ENCODE measurements around the gene LOC101059915.

Gene LOC101059915

GRCh38 chrX:71667328-71668247 lies at the start of gene LOC101059915:
Gene LOC101059915, plus strand, starts transcription at chrX:71667546.
- DNase-seq (ENCODE audit: low read depth) = no peak
- no peak for TF ChIP-seq CTCF (conservative IDR thresholded peaks at IDR 0.05; ENCODE audit: control insufficient read depth, insufficient read depth, low read depth, low read length)
- no peak within 1 kb of the TSS for H3K4me3 ChIP-seq (ENCODE audit: control insufficient read depth, low read depth, low read length)

- TF ChIP-seq CTCF (conservative IDR thresholded peaks at IDR 0.05; ENCODE audit: control insufficient read depth, insufficient read depth, low read depth, low read length) = no peak
- no peak for DNase-seq (ENCODE audit: low read depth)
- H3K4me3 ChIP-seq (ENCODE audit: control insufficient read depth, low read depth, low read length) = no peak overlapping the region
Observed at GRCh38 chrX:71617742-71618141, 49.6 kb upstream of the LOC101059915 start.

GRCh38 chrX:71618303-71618721 lies 49.0 kb upstream of the LOC101059915 start, which contains the start of gene CXCR3:
Gene CXCR3, minus strand, starts transcription at chrX:71618511. Its CDS starts 62 bp downstream, at chrX:71618449.
- DNase-seq (ENCODE audit: low read depth) = no peak
- no peak for TF ChIP-seq CTCF (conservative IDR thresholded peaks at IDR 0.05; ENCODE audit: control insufficient read depth, insufficient read depth, low read depth, low read length)

GRCh38 chrX:71618787-71619186 lies 48.6 kb upstream of the LOC101059915 start:
- DNase-seq (ENCODE audit: low read depth) = no peak
- no peak overlapping the region for H3K4me3 ChIP-seq (ENCODE audit: control insufficient read depth, low read depth, low read length)
- no peak for TF ChIP-seq CTCF (conservative IDR thresholded peaks at IDR 0.05; ENCODE audit: control insufficient read depth, insufficient read depth, low read depth, low read length)

More at GRCh38 chrX:71618303-71618721, 49.0 kb upstream of the LOC101059915 start, which contains the start of gene CXCR3:
- H3K4me3 ChIP-seq (ENCODE audit: control insufficient read depth, low read depth, low read length) = no peak within 1 kb of the TSS

- no peak for TF ChIP-seq CTCF (conservative IDR thresholded peaks at IDR 0.05; ENCODE audit: control insufficient read depth, insufficient read depth, low read depth, low read length)
- H3K4me3 ChIP-seq (ENCODE audit: control insufficient read depth, low read depth, low read length) = no peak overlapping the region
- no peak for DNase-seq (ENCODE audit: low read depth)
Observed at GRCh38 chrX:71619193-71619592, 48.2 kb upstream of the LOC101059915 start.

- H3K4me3 ChIP-seq (ENCODE audit: control insufficient read depth, low read depth, low read length) = no peak overlapping the region
- DNase-seq (ENCODE audit: low read depth) = no peak
- no peak for TF ChIP-seq CTCF (conservative IDR thresholded peaks at IDR 0.05; ENCODE audit: control insufficient read depth, insufficient read depth, low read depth, low read length)
Observed at GRCh38 chrX:71619986-71620385, 47.4 kb upstream of the LOC101059915 start.

Data from fibroblast of mammary gland (primary cell).